Subcutaneous adipose tissue (tissue), 4 donors: Measurements from ENCODE around the gene APH1A. TPM values are rescaled to one million over a fixed set of nuclear protein-coding genes. Genes with fewer than 3 reads are reported as not detected.

Experiments
- total RNA-seq, 4 donors: library from RNA; depleted of rRNA; stranded (reverse); fragments of >200 nt; gene quantifications; one replicate each; pipeline ENCODE4 v1.1.0, GENCODE V29; 2016
- TF ChIP-seq, protein P1 (sequence below): fragments of 450-650 bp; IDR thresholded peaks from one replicate; pipeline ENCODE4 v1.5.1; 2016; ENCODE audit warnings: low read depth, mild to moderate bottlenecking, control low read depth, antibody characterized with exemption, moderate library complexity

APH1A gene
- total RNA-seq, 4 donors from 2014 or later = 58.2 to 94.0 (median 72.4) TPM

GRCh38 chr1:150293433-150294253, 24.8 kb upstream of the APH1A start, which contains the start of gene MRPS21:
MRPS21 (plus strand) TSS chr1:150293861; CDS start chr1:150294367, 506 bp downstream.
- TF ChIP-seq, protein P1, sequence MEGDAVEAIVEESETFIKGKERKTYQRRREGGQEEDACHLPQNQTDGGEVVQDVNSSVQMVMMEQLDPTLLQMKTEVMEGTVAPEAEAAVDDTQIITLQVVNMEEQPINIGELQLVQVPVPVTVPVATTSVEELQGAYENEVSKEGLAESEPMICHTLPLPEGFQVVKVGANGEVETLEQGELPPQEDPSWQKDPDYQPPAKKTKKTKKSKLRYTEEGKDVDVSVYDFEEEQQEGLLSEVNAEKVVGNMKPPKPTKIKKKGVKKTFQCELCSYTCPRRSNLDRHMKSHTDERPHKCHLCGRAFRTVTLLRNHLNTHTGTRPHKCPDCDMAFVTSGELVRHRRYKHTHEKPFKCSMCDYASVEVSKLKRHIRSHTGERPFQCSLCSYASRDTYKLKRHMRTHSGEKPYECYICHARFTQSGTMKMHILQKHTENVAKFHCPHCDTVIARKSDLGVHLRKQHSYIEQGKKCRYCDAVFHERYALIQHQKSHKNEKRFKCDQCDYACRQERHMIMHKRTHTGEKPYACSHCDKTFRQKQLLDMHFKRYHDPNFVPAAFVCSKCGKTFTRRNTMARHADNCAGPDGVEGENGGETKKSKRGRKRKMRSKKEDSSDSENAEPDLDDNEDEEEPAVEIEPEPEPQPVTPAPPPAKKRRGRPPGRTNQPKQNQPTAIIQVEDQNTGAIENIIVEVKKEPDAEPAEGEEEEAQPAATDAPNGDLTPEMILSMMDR = no peak

DNA sequence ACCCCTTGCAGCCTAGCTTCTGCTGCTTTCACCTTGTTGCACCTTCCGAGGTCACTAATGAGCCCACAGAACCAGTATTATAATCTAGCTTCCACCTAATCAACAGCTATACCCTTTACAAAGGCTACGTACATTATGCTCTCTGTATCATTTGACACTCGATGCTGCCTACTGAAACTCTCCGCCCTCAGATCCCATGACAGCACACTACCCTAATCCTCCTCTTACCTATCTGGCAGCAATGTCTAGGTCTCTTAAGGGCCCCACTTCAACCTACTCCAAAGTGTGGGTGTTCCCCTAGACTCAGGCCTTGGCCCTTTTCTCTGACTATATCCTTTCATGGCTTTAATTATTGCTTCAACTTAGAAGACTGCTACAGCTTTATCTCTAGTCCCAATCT, 20.0 kb upstream of the APH1A start:
- TF ChIP-seq, protein P1 = no peak

GRCh38 chr1:150288382-150288781, 19.6 kb upstream of the APH1A start:
- TF ChIP-seq, protein P1 = no peak

GRCh38 chr1:150283260-150283659, 14.4 kb upstream of the APH1A start:
- TF ChIP-seq, protein P1 = no peak

DNA sequence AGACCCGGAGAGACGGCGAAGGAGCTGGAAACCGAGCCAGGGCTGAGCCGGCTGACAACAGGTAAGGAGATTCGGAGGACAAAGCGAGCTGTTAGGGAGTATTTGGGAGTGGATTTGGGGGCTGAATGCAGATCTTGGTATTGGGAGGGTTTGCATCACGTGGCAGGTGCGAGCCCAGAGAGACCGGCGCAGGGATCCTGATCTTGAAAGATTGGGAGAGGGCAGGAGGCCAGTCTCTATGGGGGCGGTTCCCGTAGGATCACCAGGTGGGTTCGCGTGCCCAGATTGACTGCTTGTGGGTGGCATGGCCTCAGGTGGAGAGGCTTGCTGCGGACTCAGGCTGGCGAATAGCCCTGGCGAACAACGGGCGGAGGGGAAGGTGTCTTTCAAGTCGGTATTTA, 13.7 kb upstream of the APH1A start:
- TF ChIP-seq, protein P1 = no peak

GRCh38 chr1:150281758-150282557, 13.1 kb upstream of the APH1A start, which contains the start of gene CIART:
CIART (plus strand) TSS chr1:150282554; CDS start chr1:150283268, 714 bp downstream.
- TF ChIP-seq, protein P1 = no peak

GRCh38 chr1:150281221-150281757, 12.5 kb upstream of the APH1A start:
- TF ChIP-seq, protein P1 = no peak
